Hepatic stellate cell (primary cell): Measurements from ENCODE around the gene TAF5L.
A peak's percentile ranks its signal among the peaks of the same experiment; 100 is the strongest.
"Not testable (repeated sequence)": the region's sequence is repeated elsewhere in the genome, so short reads cannot be mapped to it uniquely, and the experiment has no call there.

Experiments
- DNase-seq: peaks from one replicate; pipeline ENCODE4 v3.0.0; 2011; ENCODE audit warnings: low spot score

The TAF5L gene

DNA sequence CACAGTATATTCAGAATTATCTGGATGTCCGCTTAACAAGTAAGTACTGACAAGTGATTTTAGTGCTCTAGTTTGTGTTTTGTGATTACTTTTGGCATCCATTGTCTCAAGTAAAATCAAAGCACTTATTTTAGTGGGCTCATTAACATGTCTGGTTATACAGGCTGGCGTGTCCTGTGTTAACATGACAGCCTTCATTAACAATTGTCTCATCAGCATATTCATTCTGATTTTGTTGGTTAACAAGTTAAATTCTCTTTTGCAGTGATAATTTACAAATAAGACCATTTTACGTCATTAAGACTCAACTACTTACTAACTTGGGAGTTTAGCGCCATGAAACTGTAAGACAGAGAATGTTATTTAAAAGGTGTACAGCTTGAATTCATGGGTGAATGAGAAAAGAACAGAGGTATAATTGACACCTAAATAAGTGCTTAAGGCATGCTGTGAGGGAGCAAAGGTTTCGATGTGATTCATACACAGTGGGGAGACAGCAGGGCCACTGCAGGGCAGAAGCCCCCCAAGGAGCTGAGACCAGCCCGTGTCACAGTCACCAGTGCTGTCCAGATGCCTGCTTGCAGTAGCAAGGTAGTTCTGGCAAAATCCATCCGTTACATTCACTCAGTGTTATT is 22.4 kb downstream of the TAF5L start:
- DNase-seq = no peak

DNA sequence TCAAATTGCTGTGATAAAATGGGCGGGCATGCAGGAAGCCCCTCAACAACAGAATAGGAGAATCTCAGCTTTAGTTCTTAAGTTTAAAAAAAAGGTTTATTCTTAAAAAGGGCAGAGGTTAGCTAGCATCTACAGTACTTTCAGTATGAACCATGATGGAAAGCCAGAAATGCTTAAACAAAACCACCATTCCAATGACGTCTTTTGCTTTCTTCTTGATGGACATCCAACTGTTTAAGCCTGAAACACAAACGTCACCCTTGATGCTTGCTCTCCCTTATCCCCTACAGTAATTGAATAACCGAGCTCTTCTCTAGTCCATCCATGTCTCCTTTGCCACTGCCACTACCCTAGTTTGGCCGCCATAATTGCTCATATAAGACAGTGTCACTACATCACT is 25.7 kb downstream of the TAF5L start:
- no peak for DNase-seq

DNA sequence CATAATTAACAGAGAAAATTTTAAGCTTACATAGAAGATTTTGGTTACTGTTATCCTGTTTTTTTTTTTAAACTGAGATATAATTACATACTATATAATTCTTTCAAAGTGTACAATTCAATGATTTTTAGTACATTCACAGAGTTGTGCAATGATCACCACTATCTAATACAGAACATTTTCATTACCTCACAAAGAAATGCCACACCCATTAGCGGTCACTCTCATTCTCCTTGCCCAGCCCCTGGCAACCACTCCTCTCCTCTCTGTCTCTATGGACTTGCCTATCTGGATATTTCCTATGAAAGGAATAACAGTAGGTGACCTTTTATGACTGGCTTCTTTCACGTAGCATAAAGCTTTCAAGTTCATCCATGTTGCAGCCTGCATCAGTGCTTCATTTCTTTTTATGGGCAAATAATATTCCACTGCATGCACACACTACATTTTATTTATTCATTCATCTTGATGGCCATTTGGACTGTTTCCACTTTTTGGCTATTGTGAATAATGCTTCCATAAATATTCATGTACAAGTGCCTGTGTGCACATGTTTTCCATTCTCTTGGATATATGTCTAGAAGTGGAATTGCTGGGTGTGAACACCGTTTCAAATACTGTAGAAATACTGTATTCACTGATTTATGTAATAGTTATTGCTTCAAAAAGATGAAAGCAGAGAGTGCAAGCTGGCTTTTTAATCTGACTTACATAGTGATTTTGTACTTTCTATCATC is 26.5 kb downstream of the TAF5L start:
- DNase-seq = no peak

DNA sequence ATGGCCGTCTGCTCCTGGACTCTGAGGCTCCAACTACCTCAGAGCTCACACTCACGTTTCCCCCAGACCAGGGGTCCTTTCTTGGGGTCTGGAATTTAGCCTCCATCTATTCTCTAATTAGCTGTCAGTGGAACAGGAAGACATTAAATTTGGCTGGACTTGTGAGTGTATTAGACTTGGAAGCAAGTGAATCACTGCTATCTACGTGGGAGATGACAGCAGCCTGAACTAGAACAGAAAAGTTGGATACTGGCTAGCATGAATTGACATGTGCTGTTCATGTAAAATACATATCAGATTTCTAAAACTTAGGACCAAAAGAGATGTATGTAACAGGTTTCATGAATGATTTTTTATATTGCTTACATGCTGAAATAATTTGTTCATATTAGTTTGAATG is 28.0 kb downstream of the TAF5L start:
- DNase-seq = peak; percentile 24

DNA sequence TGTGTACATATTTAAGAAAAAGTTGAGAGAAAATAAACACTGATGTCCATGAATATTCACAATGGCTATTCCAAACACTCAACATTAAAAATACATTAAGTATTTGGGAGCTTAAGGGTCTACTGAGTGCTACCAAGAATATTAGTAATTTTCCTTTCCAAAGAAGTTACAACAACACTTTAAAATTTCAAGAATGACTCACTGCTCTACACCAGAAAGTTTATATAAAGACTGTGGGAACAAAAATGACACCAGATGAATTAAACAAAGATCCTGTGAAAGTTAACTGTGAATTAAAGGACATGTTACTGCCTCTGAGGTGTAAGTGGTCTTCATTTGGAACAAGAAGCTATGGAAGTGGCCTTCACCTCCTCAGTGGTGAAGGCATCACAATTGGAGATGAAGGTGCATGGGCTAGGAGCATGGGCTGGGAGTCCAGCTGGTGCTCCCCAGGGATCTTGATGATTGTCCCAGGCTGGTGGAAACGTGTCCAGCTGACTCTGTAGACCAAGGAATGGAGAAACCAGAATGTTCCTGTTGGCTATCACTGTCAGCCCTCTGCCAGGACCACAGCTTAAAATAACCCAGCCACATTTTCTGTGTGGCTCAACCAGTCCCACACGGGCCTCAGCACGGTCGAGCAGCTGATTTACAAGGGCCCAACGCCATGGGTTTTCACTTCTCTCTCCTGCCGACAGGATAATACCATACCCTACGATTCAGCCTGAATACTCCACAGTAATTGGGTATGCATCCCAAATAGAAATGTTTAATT is 28.8 kb downstream of the TAF5L start:
- DNase-seq = peak; percentile 82

DNA sequence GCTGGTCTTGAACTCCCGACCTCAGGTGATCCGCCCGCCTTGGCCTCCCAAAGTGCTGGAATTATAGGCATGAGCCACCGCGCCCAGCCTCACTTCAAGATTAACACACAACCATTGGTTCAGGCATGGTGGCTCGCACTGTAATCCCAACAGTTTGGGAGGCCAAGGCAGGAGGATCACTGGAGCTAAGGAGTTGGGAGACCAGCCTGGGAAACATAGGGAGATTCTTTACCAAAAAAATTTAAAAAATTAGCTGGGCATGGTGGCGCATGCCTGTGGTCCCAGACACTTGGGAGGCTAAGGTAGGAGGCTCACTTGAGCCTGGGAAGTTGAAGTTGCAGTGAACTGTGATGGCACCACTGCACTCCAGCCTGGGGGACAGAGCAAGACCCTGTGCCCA is 30.0 kb downstream of the TAF5L start:
- DNase-seq = not testable (repeated sequence)

DNA sequence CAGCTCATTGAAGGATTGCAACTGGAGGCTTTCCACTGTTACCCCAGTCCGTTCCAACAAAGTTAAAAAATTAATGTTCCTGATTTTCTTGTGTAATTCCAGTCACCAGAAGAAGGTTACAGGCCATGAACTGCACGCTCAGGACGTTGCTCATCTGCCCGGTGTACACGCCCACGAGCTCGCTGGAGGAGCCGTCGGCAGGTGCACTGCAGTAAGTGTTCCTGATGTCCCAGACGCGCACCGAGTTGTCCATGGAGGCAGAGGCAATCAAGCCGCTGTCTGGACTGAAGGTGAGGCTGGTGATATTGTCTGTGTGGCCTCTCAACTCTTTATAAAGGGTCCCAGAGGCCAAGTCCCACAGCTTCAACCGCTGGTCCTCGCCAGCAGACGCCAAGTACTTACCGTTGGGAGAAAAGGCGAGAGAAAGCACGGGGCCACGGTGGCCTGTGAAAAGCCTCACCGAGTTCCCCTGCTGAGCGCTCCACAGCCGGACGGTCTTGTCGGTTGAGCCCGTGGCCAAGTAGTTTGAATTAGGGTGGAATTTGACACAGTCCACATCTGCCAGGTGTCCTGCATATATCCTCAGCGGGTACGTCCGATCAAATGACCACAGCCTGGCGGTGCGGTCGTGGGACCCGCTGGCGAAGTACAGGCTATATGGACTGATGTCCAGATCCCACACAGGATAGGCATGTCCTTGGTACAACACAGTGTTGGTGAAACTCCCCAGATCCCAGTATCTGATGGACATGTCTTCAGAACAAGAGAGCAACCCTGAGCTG is 31.5 kb downstream of the TAF5L start:
- no peak for DNase-seq

DNA sequence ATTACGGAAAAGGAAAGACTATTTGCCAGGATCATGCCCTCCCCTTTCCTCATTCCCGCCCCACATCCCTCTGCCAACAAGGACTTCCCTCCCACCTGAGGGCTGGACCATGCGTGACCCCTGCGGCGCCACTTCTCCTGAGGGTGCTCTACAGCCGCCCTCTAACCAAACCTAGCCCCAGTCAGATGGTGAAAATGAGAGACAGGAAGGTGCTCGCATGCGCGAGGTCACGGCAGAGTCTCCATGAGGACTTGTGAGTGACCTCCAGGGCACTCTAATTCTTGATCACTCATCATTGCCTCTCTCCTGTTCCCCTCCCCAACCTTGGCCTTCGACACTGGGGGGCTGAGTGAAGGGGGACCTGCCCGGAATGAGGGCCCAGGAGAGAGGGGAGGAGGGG is 32.1 kb downstream of the TAF5L start:
- DNase-seq = no peak

DNA sequence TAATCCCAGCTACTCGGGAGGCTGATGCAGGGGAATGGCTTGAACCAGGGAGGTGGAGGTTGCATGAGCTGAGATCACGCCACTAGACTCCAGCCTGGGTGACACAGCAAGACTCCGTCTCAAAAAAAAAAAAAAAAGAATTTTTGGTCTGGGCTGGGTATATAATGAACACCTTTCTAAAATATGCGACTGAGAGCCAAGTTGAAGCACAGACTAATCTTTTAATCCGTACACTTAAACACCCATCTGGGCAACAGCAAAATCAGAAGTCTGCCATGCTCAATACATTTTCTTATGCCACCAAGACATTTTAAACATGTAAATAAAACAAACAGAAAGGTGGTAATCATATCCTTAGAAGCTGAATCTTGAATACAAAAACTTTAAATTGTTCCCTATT is 35.8 kb downstream of the TAF5L start:
- no peak for DNase-seq

DNA sequence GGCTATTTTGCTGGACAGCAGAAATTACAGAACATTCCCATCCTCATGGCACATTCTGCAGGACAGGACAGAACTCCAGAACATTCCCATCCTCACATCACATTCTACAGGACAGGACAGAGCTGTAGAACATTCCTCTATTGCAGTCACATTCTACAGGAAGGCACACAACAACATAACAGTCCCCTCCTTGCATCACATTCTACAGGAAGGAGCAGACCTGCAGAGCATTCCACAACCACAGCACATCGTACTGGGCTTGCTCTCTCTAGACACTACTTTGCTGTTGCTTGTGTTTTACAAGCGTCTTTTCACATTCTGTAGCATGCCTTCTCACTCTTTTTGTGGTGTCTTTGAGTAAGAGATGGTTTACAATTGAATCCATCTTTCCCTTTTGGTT is 40.6 kb downstream of the TAF5L start:
- DNase-seq = no peak

DNA sequence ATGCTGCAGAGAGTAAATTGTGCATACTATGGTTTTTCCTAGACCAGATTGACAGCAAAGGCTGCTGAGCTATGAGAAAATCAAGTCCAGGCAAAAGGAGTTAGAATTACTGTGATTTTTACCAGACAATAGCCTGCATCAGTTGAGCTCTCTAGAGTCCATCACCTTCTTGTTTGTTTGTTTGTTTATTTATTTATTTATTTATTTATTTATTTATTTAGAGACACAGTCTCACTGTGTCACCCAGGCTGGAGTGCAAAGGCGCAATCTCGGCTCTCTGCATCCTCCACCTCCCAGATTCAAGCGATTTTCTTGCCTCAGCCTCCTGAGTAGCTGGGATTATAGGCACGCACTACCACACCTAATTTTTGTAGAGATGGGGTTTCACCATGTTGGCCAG is 43.2 kb downstream of the TAF5L start:
- no peak for DNase-seq

DNA sequence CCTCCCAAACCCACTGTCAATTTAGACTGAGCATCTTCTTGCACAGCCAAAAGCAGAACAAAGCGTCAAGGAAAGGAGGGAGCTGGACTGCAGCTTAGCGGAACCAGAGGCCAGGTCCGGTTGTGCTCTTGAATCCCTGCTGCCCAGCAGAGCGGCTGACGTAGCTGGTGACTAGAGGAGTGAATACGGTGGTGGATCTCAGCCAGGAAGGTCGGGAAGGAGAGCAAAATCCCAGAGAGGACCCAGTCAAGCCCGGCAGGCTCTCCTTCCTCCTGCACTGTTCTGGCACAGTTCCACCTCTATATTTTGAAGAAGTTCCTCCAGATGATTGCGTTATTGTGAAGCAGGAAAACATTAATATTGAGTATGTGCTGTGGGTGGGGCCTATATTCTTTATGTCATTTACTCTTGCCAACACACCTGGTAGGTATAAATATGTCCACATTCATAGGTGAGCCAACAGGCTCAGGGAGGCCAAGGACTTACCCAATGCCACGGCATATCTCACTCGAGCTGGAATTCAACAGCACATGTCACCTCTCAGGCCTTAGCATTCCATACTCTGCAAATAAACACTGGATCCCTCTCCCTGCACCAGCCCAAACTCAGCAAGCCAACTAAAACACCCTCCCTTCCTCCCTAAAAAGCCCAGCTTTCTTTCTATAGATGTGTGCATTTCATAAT is 43.8 kb downstream of the TAF5L start:
- DNase-seq = peak; percentile 43

DNA sequence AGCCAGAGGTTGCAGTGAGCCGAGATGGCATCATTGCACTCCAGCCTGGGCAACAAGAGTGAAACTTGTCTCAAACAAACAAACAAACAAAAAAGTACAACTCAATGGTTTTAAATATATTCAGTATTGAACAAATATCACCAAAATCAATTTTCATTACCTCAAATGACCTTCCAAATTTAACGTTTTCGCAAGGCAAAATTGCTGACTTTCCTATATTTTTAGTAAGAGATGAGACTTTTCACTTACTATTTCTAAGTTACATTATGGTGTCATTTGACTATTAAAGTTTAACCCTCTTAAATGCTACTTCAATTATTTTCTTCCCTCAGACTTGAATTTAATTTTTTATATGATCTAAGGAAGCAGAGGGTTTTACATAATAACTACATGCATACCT is 44.4 kb downstream of the TAF5L start:
- DNase-seq = no peak

DNA sequence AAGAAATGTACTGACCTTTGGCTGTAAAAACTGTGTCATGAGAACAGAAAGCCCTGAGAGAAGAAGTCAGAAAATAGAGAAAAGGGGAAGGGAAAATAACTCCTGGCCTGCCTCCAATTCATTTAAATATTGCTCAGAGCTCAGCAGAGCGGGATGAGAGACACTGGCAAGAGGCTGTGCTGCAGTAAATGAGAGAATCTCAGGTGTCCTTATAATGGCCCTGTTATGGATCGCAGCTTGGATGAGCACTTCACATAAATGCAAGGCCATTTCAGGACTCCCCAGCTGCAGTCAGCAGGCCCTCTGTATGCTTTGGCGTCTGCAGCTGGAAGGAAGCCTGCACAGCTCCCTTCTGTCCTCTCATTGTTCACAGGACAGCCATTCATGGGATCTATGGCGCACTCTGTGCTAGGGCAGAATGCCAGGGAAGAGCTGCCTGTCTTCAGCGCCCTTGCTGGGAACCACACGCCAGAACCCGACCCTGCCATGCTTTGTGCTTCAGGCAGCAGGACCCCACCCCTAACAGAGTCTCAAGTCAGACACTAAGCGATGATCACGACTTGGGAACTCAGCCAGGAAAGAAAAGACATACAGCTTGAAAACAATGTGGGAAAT is 46.8 kb downstream of the TAF5L start:
- DNase-seq = peak; percentile 45

DNA sequence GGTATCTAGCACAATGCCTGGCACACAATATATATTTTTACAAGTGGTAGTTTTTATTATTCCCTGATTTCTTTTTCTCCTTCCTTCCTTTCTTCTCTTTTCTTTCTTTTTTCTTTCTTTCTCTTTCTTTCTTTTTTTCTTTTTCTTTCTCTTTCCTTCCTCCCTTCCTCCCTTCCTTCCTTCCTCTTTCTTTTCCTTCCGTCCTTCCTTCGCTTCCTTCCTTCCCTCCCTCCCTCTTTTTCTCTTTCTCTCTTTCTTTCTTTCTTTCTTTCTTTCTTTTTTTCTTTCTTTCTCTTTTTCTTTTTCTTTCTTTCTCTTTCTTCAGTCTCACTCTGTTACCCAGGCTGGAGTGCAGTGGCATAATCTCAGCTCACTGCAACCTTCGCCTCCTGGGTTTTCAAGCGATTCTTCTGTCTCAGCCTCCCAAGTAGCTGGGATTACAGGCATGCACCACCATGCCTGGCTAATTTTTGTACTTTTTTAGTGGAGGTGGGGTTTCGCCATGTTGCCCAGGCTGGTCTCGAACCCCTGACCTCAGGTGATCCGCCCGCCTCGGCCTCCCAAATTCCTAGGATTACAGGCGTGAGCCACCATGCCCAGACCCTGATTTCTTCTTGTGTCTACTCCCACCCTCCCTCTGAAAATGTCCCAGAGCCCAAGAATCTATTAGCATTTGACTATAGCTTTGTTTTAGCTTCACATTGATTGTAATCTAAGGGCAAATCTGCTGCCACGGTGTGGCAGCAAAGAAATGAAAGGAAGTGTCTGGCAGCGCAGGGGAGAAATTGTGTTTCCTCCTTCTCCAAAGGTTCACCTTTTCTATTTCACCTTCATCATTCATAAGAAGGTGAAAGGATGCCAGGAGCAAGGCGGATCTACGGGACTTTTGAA is 47.5 kb downstream of the TAF5L start:
- no peak for DNase-seq

DNA sequence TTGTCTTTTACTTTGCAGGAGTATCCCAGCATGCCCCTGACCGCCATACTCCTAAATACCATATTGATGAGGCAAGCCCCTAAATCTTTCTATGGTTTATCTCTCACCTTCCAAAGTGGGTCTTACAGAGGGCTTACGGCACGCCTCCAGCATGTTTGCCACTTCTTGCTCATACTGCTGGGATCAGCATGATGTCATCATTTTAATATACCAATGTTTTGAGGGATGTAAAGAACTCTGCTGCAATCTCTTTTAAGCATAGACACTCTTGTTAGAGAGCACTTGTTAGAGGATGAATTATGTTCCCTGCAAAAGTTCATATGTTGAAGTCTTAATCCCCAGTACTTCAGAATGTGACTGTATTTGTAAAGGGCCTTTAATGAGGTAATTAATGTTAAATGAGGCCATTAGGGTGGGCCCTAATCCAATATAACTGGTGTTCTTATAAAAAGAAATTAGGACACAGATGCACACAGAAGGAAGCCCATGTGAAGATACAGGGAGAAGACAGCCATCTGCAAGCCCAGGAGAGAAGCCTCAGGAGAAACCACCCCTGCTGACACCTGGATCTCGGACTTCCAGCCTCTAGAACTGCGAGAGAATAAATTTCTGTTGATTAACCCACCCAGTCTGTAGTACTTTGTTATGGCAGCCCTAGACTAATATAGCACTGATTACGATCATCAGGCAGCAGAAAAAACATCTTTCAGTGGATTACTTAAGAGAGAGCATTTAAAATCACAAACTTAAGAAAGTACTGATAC is 51.1 kb downstream of the TAF5L start:
- DNase-seq = no peak

DNA sequence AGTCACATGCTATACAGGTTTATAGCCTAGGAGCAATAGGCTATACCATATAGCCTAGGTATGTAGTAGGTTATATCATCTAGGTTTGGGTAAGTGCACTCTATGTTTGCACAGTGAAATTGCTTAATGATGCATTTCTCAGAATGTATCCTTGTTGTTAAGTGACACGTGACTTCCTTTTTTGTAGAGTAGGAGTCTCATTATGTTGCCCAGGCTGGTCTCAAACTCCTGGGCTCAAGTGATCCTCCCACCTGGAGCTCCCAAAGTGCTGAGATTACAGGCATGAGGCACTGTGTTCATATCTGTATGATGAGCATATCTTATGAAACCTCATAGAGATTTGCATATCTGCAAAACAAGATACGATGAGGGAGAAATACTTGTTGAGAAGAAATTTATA is 53.6 kb downstream of the TAF5L start:
- no peak for DNase-seq

DNA sequence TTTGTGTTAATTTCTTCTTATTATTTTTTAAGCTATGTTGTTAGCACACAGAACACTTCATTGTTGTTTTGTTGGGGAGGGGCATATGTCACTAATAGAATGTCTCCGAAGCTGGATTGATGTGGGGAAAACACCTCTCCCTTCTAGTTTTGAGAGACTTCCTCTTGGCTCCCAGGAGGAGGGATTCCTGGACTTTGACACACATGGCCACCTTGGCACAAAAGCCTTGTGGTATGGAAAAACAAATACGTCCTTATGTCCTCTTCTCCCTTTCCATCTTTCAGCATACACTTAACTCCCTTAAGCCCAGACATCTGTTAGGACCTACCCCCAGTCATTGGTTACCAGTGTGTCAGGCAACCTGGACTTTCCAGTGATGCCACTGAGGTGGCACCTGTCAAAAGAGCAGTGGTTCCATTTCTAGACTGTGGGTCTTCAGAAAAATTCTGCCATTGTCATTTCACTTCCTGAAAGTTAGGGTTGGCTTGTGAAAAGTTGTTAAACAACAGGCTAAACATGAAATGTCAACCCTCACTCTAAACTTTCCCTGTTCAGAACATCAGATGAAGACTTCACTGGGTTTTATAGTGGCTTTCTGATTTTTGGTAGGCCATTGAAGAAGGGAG is 54.9 kb downstream of the TAF5L start:
- DNase-seq = no peak

DNA sequence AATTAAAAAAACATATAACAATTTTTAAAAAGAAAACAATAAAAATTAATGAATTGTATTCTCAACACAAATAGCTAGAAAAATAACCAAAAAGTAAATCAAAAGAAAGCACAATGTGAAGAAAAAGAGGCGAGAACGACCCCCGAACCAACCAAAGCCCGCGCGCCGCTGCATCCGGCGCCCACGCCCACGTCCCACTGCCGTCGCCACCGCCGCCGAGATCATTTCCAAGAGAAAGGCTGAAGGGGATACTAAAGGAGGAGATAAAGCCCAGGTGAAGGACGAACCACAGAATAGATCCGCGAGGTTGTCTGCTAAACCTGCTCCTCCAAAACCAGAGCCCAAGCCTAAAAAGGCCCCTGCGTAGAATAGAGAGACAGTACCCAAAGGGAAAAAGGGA is 55.6 kb downstream of the TAF5L start:
- DNase-seq = no peak
